Measurements from ENCODE around the gene GALNT17.

GRCh38 chr7:71485586-71485985 lies 353.6 kb downstream of the GALNT17 start:
- no peak for TF ChIP-seq POLR2A (IDR thresholded peaks at IDR 0.05)
- TF ChIP-seq CTCF (IDR thresholded peaks at IDR 0.05) = no peak

Data from uterus (tissue), 2 donors.